ENCODE results near the gene QKI. TPM values are rescaled to one million over a fixed set of nuclear protein-coding genes. Genes with fewer than 3 reads are reported as not detected.

The QKI gene
- total RNA-seq, 1 experiment from 2014 or later: 176 TPM

- Histone ChIP-seq H3K18ac (ENCODE audit: insufficient read length, low read depth, low read length) (no peak overlapping the region), H4K5ac (ENCODE audit: insufficient read length, low read depth, low read length) (no peak overlapping the region), H2BK120ac (ENCODE audit: low read depth, low read length, poor library complexity, severe bottlenecking) (no peak overlapping the region), H3K4me2 (ENCODE audit: insufficient read depth, insufficient read length, low read length) (no peak overlapping the region), H3K14ac (ENCODE audit: insufficient read depth, low read length) (no peak overlapping the region), H3K79me2 (ENCODE audit: insufficient read depth, low read length) (peaks cover 16% of the 10 kb centered on the region; the same call in 1 of the 2 replicates), H3T11ph (ENCODE audit: low read length) (no peak overlapping the region), H3K27me3 (ENCODE audit: insufficient read depth, low read length) (no peaks in the 10 kb centered on the region), H2BK5ac (ENCODE audit: insufficient read length, low read length) (no peak overlapping the region), H3K79me1 (ENCODE audit: insufficient read depth, low read depth, low read length, poor library complexity, severe bottlenecking) (peaks cover 3% of the 10 kb centered on the region), H3K23me2 (ENCODE audit: insufficient read length, low read depth, low read length, poor library complexity, severe bottlenecking) (no peaks in the 10 kb centered on the region), H2BK20ac (ENCODE audit: low read depth, low read length, poor library complexity, severe bottlenecking) (no peak overlapping the region), H4K91ac (ENCODE audit: insufficient read length, low read depth, low read length) (no peak overlapping the region), H3K4ac (ENCODE audit: low read depth, low read length) (no peak overlapping the region), H3K4me1 (ENCODE audit: insufficient read depth, low read length) (peaks cover 2% of the 10 kb centered on the region; the same call in 1 of the 2 replicates), H2AFZ (ENCODE audit: low read length) (no peak overlapping the region), H2BK15ac (ENCODE audit: low read depth, low read length) (no peak overlapping the region), H2AK5ac (ENCODE audit: insufficient read length, low read length) (no peak overlapping the region), H4K20me1 (ENCODE audit: control insufficient read depth, insufficient read depth, insufficient read length) (no peaks in the 10 kb centered on the region), H3K27ac (ENCODE audit: insufficient read length, low read depth, low read length) (no peak overlapping the region), H3K9me3 (ENCODE audit: control insufficient read depth, low read depth, low read length) (no peaks in the 10 kb centered on the region), H3K9ac (ENCODE audit: extremely low read depth, insufficient read length, low read length) (no peak overlapping the region), H2BK12ac (ENCODE audit: insufficient read length, low read depth, low read length) (no peak overlapping the region), H3K23ac (ENCODE audit: insufficient read length, low read depth, low read length) (no peak overlapping the region), H3K56ac (ENCODE audit: insufficient read length, low read depth, low read length) (no peak overlapping the region), H4K8ac (replicated peaks; ENCODE audit: insufficient read length, low read depth, low read length) (no peak overlapping the region)
- no peak for DNase-seq
- Mint-ChIP-seq H3K36me3 (ENCODE audit: insufficient read depth in 1 of 3, low read depth in 3 of 3) (no peaks in the 10 kb centered on the region), H3K4me1 (peaks cover 35 to 52% of the 10 kb centered on the region in 2 experiments), H3K4me3 (no peak overlapping the region), H3K27me3 (ENCODE audit: low read depth) (no peaks in the 10 kb centered on the region), H3K9me3 (no peaks in the 10 kb centered on the region), H3K27ac (peak overlapping the region in 1 of 3 experiments; percentile 31; a peak in 2 of 7 replicates)
- no CpG with 5 or more reads among the region's 4 CpGs for WGBS (ENCODE audit: extremely low coverage, insufficient read length, low lambda C conversion rate)
- TF ChIP-seq CTCF (conservative IDR thresholded peaks at IDR 0.05): no peak
Observed at GRCh38 chr6:163490826-163491577, 76.5 kb downstream of the QKI start.
